Loucy (cell line): ENCODE data around the gene NBPF9.
"Not testable (repeated sequence)": the region's sequence is repeated elsewhere in the genome, so short reads cannot be mapped to it uniquely, and the experiment has no call there.

Experiments
- H2AFZ ChIP-seq: fragments of 200-600 bp; sonication (generic); 2 replicates; pipeline ENCODE4 v1.6.0; 2016; ENCODE audit warnings: antibody characterized with exemption, mild to moderate bottlenecking, low read length, moderate library complexity
- H3F3A ChIP-seq: fragments of 200-600 bp; 2 replicates; pipeline ENCODE4 v1.6.0; 2016; ENCODE audit warnings: antibody characterized with exemption, low read depth, mild to moderate bottlenecking
- H3K27me3 ChIP-seq: fragments of 200-600 bp; sonication (generic); 2 replicates; pipeline ENCODE4 v1.6.1; 2014; ENCODE audit warnings: low read length, mild to moderate bottlenecking; ENCODE audit not compliant: insufficient read depth, poor library complexity, severe bottlenecking
- H3K36me3 ChIP-seq: fragments of 200-600 bp; sonication (generic); 2 replicates; pipeline ENCODE4 v1.6.1; 2016; ENCODE audit warnings: low read length; ENCODE audit not compliant: insufficient read depth
- H3K4me1 ChIP-seq: fragments of 200-600 bp; sonication (generic); 2 replicates; pipeline ENCODE4 v1.5.1; 2014; ENCODE audit warnings: low read length, mild to moderate bottlenecking; ENCODE audit not compliant: insufficient read depth, poor library complexity, severe bottlenecking
- H3K4me2 ChIP-seq: fragments of 200-600 bp; sonication (generic); 2 replicates; pipeline ENCODE4 v1.6.0; 2014; ENCODE audit warnings: antibody characterized with exemption, low read length, low read depth, mild to moderate bottlenecking; ENCODE audit not compliant: poor library complexity, severe bottlenecking
- H3K4me3 ChIP-seq: fragments of 200-600 bp; sonication (generic); 2 replicates; pipeline ENCODE4 v1.5.1; 2014; ENCODE audit warnings: low read length, mild to moderate bottlenecking, mixed read lengths; ENCODE audit not compliant: poor library complexity, severe bottlenecking
- H3K79me2 ChIP-seq: fragments of 200-600 bp; sonication (generic); 2 replicates; pipeline ENCODE4 v1.6.1; 2014; ENCODE audit warnings: low read length; ENCODE audit not compliant: insufficient read depth
- H3K9ac ChIP-seq: fragments of 200-600 bp; sonication (generic); 2 replicates; pipeline ENCODE4 v1.6.0; 2014; ENCODE audit warnings: mild to moderate bottlenecking, low read depth, low read length, moderate library complexity; ENCODE audit not compliant: poor library complexity, severe bottlenecking
- H3K9me2 ChIP-seq: fragments of 200-600 bp; sonication (generic); replicated peaks from 2 replicates; pipeline ENCODE4 v1.6.1; 2016; ENCODE audit warnings: low read depth, low read length, mixed read lengths
- H3K9me3 ChIP-seq: fragments of 200-600 bp; sonication (generic); 2 replicates; pipeline ENCODE4 v1.6.1; 2014; ENCODE audit warnings: mild to moderate bottlenecking, antibody characterized with exemption, low read length, low read depth; ENCODE audit not compliant: insufficient read depth
- H4K20me1 ChIP-seq: fragments of 200-600 bp; sonication (generic); 2 replicates; pipeline ENCODE4 v1.6.0; 2014; ENCODE audit warnings: antibody characterized with exemption, low read length, mild to moderate bottlenecking; ENCODE audit not compliant: insufficient read depth, poor library complexity, severe bottlenecking

The NBPF9 gene

DNA sequence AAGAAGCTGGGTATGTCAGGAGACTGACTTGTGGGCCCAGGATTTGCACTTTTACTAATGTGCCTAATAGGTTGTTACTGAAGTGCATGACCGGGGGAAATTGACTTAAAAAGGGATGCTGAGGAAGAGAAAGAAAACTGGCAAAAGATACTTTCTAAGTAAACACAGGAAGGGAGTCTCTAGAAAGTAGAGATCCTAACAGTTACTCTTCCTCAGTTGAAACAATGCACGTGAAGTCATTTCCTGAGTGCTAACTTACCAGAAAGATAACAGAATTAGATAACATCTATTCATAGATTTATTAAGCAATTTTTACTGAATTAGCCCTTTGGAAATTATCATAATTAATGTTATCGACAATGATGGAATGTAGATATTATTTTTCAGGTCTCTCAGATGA lies 9.5 kb upstream of the NBPF9 start:
- H3K9me3 ChIP-seq, H2AFZ ChIP-seq, H3K4me2 ChIP-seq, H3K79me2 ChIP-seq, H4K20me1 ChIP-seq, H3K9me2 ChIP-seq, H3K27me3 ChIP-seq, H3K9ac ChIP-seq, H3K4me1 ChIP-seq, H3K36me3 ChIP-seq, H3F3A ChIP-seq, H3K4me3 ChIP-seq: not testable (repeated sequence)

DNA sequence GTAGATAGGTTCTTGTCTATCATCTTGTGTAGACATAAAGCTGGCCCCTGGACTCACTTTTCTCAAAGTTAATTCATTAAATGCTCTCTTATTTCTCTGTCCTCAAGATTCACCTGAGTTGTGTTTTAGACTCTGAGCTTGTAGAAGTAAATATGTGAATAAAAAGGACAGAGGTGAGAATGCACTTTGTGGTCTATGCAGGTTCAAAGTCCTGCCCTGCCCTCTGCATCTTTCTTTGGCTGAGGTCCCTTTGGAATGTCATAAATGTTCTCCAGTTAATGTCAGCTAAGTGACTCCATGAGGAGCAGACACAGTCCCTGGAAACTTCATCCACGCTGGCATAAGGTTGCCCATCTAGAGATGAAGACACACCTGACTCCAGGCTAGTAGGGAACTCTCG lies 7.0 kb upstream of the NBPF9 start:
- not testable (repeated sequence) for H4K20me1 ChIP-seq, H3F3A ChIP-seq, H3K9me2 ChIP-seq, H3K9me3 ChIP-seq, H3K27me3 ChIP-seq, H3K36me3 ChIP-seq, H2AFZ ChIP-seq, H3K4me3 ChIP-seq, H3K4me1 ChIP-seq, H3K79me2 ChIP-seq, H3K9ac ChIP-seq, H3K4me2 ChIP-seq

DNA sequence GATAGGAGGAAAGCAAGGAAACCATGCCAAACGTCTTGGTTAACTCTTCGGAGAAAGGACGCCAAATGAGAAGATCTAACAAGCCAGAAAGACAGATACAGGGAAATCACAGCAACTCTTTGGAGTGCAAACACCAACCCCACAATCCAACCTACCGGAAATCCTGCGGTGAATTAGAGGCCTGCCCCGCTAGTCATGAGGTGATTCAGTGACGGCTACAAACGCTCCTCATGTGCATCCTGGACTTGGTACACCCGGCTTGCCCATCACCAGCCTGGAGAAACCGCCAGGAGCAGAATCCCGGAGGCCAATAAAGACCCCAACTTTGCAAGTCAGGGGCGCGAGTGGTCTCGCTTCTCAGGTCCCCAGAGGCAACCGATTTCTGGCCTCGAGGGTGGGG lies 777 bp downstream of the NBPF9 start:
- H3K9me2 ChIP-seq, H3K4me1 ChIP-seq, H3K4me2 ChIP-seq, H3K4me3 ChIP-seq, H3K27me3 ChIP-seq, H3K36me3 ChIP-seq, H3K9me3 ChIP-seq, H4K20me1 ChIP-seq, H2AFZ ChIP-seq, H3K9ac ChIP-seq, H3F3A ChIP-seq, H3K79me2 ChIP-seq: not testable (repeated sequence)

- H3K27me3 ChIP-seq, H3K79me2 ChIP-seq: not testable (repeated sequence)
These were observed 5.1 kb downstream of the NBPF9 start for GRCh38 chr1:149098276-149098675.

GRCh38 chr1:149093155-149093554 lies 10.2 kb downstream of the NBPF9 start:
- not testable (repeated sequence) for H3K9ac ChIP-seq, H3K4me1 ChIP-seq, H4K20me1 ChIP-seq, H3F3A ChIP-seq, H3K4me2 ChIP-seq, H3K27me3 ChIP-seq, H2AFZ ChIP-seq, H3K36me3 ChIP-seq, H3K9me2 ChIP-seq, H3K79me2 ChIP-seq, H3K4me3 ChIP-seq, H3K9me3 ChIP-seq

More at GRCh38 chr1:149098276-149098675, 5.1 kb downstream of the NBPF9 start:
- not testable (repeated sequence) for H2AFZ ChIP-seq, H3K4me1 ChIP-seq, H3K9ac ChIP-seq, H3K9me3 ChIP-seq, H3F3A ChIP-seq, H3K9me2 ChIP-seq, H3K36me3 ChIP-seq, H3K4me3 ChIP-seq, H3K4me2 ChIP-seq, H4K20me1 ChIP-seq

GRCh38 chr1:149075505-149076127 lies 27.7 kb downstream of the NBPF9 start:
- not testable (repeated sequence) for H3K79me2 ChIP-seq, H4K20me1 ChIP-seq, H3K4me3 ChIP-seq, H2AFZ ChIP-seq, H3K4me2 ChIP-seq, H3K9me3 ChIP-seq, H3K27me3 ChIP-seq, H3K9me2 ChIP-seq, H3K9ac ChIP-seq, H3F3A ChIP-seq, H3K4me1 ChIP-seq, H3K36me3 ChIP-seq

DNA sequence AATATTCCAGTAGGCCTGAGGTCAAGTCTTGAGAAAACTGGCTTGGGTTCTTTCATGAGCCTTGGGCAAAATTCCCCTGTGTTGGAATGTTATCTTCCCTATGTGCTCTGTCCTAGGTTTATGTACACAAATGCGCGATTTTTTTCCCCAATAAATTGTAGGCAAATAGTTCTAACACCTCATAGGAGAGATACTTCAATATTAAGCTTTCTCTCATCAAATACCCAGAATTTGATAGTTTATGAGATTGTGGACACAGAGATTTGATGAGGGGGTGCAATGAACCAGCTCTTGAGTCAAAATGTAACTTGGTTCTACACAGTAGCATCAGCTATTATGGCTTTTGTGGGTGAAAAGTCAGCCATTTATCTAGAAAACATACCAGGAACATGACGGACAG lies 38.7 kb downstream of the NBPF9 start:
- H3K9me2 ChIP-seq, H3K27me3 ChIP-seq, H3K36me3 ChIP-seq, H3K9ac ChIP-seq, H3K4me3 ChIP-seq, H3K4me2 ChIP-seq, H3K9me3 ChIP-seq, H4K20me1 ChIP-seq, H3K79me2 ChIP-seq, H3K4me1 ChIP-seq, H2AFZ ChIP-seq, H3F3A ChIP-seq: not testable (repeated sequence)

GRCh38 chr1:149043056-149043455 lies 60.3 kb downstream of the NBPF9 start:
- H2AFZ ChIP-seq, H3K27me3 ChIP-seq, H3K4me1 ChIP-seq: not testable (repeated sequence)

More at GRCh38 chr1:149043056-149043455, 60.3 kb downstream of the NBPF9 start:
- not testable (repeated sequence) for H3K4me2 ChIP-seq, H3K36me3 ChIP-seq, H3F3A ChIP-seq, H3K4me3 ChIP-seq, H3K79me2 ChIP-seq, H4K20me1 ChIP-seq, H3K9me2 ChIP-seq, H3K9ac ChIP-seq, H3K9me3 ChIP-seq
